Stimulated activated CD4-positive, alpha-beta T cell treated with anti-CD3 and anti-CD28 coated beads, TNF-alpha, amount 100 ng/mL, for 24 hours (primary cell): ENCODE measurements around the gene CT47A7.
"Not testable (repeated sequence)": the region's sequence is repeated elsewhere in the genome, so short reads cannot be mapped to it uniquely, and the experiment has no call there.

ENCODE experiments used
- DNase-seq, 3 experiments: peaks; one replicate each; pipeline ENCODE4 v3.0.0-alpha.2; 2020; ENCODE audit warnings: low read depth in 3 of 3

CT47A7 gene

DNA sequence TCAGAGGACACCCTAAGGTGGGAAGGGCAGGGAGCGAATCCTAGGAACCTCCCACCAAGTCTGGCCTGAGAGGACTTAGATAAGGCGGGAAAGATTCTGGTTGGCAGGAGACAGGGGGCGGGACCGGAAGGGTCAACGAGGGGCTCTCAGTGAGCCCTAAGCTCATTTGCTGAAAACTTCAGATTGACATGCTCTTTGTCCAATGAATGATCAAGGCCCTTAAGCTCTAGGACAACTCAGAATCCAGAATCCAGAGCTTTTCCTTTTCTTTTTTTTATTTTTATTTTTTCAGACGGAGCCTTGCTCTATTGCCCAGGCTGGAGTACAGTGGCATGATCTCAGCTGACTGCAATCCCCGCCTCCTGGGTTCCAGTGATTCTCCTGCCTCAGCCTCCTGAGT lies at the start of gene CT47A7:
Gene CT47A7, minus strand, starts transcription at position 101 of the 400 bp plus-strand sequence. CDS start 255 bp downstream, outside the sequence.
- not testable (repeated sequence) for DNase-seq

DNA sequence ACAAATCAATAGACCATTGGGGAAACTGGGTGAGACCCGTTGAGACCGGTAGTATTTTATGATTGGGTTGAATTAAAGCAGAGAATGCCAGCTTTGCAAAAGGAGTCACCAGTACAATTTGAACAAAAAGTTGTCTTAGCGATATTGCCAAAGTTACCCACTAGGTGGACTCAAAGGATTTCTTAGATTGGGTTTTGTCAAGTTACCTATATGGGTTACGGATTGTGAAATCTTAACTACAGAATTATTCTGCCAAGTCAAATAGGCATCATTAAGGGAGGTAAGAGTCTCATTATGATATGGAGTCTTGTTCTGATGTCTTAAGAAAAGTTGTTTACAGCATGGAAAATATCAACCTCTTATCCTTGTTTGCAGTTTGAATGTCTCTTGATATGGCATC lies 44.2 kb upstream of the CT47A7 start:
- no peak for DNase-seq

DNA sequence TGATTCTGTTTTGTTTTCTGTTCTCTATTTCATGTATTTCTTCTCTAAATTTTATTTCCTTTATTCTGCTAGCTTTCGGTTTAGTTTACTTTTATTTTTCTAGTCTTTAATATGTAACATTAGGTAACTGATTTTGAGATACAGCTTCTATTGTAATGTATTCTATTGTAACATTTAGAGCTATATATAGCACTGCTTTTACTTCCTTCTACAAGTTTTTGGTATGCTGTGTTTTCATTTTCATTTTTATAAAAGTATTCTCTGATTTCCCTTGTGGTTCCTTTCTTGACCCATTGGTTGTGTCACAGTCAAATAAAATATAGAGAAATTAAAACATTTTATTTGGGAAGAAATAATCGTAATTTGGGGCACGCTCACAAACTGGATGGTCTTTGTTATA lies 43.0 kb upstream of the CT47A7 start:
- DNase-seq, result no peak

DNA sequence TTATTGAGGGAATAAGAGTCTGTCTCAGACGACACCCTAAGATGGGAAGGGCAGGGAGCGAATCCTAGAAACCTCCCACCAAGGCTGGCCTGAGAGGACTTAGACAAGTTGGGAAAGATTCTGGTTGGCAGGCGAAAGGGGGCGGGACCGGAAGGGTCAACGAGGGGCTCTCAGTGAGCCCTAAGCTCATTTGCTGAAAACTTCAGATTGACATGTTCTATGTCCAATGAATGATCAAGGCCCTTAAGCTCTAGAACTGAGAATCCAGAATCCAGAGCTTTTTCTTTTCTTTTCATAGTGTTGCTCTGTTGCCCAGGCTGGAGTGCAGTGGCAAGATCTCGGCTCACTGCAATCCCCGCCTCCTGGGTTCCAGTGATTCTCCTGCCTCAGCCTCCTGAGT lies 29.3 kb upstream of the CT47A7 start, which contains the start of gene CT47A1:
Gene CT47A1, minus strand, starts transcription at position 101 of the 400 bp plus-strand sequence. CDS start 231 bp downstream, outside the sequence.
- DNase-seq, result not testable (repeated sequence)
